Nephron (organoid): Measurements from ENCODE around the gene MSH5.

Experiments
- H3K27ac Mint-ChIP-seq, 3 experiments: 2 replicates each; pipeline ENCODE4 v1.8.0; 2020; ENCODE audit warnings: mixed read lengths in 3 of 3, mild to moderate bottlenecking in 2 of 3, moderate library complexity in 1 of 3
- H3K27me3 Mint-ChIP-seq: 2 replicates; pipeline ENCODE4 v1.8.0; 2021; ENCODE audit warnings: low read depth, mild to moderate bottlenecking, moderate library complexity, mixed read lengths
- H3K36me3 Mint-ChIP-seq: 2 replicates; pipeline ENCODE4 v1.8.0; 2020; ENCODE audit warnings: low read depth, mixed read lengths
- H3K4me1 Mint-ChIP-seq: 2 replicates; pipeline ENCODE4 v1.8.0; 2020; ENCODE audit warnings: mixed read lengths
- H3K4me3 Mint-ChIP-seq, 3 experiments: 2 replicates each; pipeline ENCODE4 v1.8.0; 2020; ENCODE audit warnings: mild to moderate bottlenecking in 3 of 3, mixed read lengths in 3 of 3, moderate library complexity in 2 of 3
- H3K9me3 Mint-ChIP-seq: 2 replicates; pipeline ENCODE4 v1.8.0; 2020; ENCODE audit warnings: mixed read lengths
- CTCF ChIP-seq, 3 experiments: fragments of 200-600 bp; sonication (generic); IDR thresholded peaks; one replicate each; pipeline ENCODE4 v1.5.0; 2021; ENCODE audit warnings: antibody characterized with exemption in 3 of 3; ENCODE audit not compliant: unreplicated experiment in 3 of 3

The MSH5 gene

GRCh38 chr6:31782126-31782855, 42.5 kb downstream of the MSH5 start:
- no peak overlapping the region for H3K4me3 Mint-ChIP-seq
- H3K36me3 Mint-ChIP-seq: peaks cover 33% of the 10 kb centered on the region
- H3K4me1 Mint-ChIP-seq: no peaks in the 10 kb centered on the region
- no peak for TF ChIP-seq CTCF (IDR thresholded peaks at IDR 0.05; ENCODE audit: unreplicated experiment in 3 of 3)
- H3K27me3 Mint-ChIP-seq: no peaks in the 10 kb centered on the region
- no peak overlapping the region for H3K27ac Mint-ChIP-seq
- H3K9me3 Mint-ChIP-seq: no peaks in the 10 kb centered on the region

- Mint-ChIP-seq H3K27me3 (no peaks in the 10 kb centered on the region), H3K36me3 (peaks cover 33% of the 10 kb centered on the region), H3K4me1 (no peaks in the 10 kb centered on the region), H3K9me3 (no peaks in the 10 kb centered on the region), H3K27ac (no peak overlapping the region), H3K4me3 (no peak overlapping the region)
- TF ChIP-seq CTCF (IDR thresholded peaks at IDR 0.05; ENCODE audit: unreplicated experiment in 3 of 3): no peak
Measured at GRCh38 chr6:31784098-31784925, 44.5 kb downstream of the MSH5 start.

GRCh38 chr6:31785475-31785874, 45.7 kb downstream of the MSH5 start:
- H3K36me3 Mint-ChIP-seq: peaks cover 34% of the 10 kb centered on the region
- H3K4me1 Mint-ChIP-seq: peaks cover 1% of the 10 kb centered on the region
- no peak for TF ChIP-seq CTCF (IDR thresholded peaks at IDR 0.05; ENCODE audit: unreplicated experiment in 3 of 3)
- no peak overlapping the region for H3K27ac Mint-ChIP-seq
- no peaks in the 10 kb centered on the region for H3K9me3 Mint-ChIP-seq
- no peaks in the 10 kb centered on the region for H3K27me3 Mint-ChIP-seq
- no peak overlapping the region for H3K4me3 Mint-ChIP-seq

- peaks cover 27% of the 10 kb centered on the region for H3K4me1 Mint-ChIP-seq
- H3K9me3 Mint-ChIP-seq: no peaks in the 10 kb centered on the region
- TF ChIP-seq CTCF (IDR thresholded peaks at IDR 0.05; ENCODE audit: unreplicated experiment in 3 of 3): peak; percentile 60 to 65 (median 63)
- no peaks in the 10 kb centered on the region for H3K27me3 Mint-ChIP-seq
- peak overlapping the region; percentile 68 to 77 (median 69) for H3K4me3 Mint-ChIP-seq
- H3K36me3 Mint-ChIP-seq: peaks cover 28% of the 10 kb centered on the region
- H3K27ac Mint-ChIP-seq: peak overlapping the region; percentile 46 to 82 (median 74)
Measured at GRCh38 chr6:31791324-31792089, 51.7 kb downstream of the MSH5 start.

GRCh38 chr6:31792090-31792374, 52.2 kb downstream of the MSH5 start:
- Mint-ChIP-seq H3K4me3 (peak overlapping the region; percentile 6 to 35 (median 29)), H3K27ac (peak overlapping the region; percentile 46 to 73 (median 61)), H3K9me3 (no peaks in the 10 kb centered on the region), H3K27me3 (no peaks in the 10 kb centered on the region), H3K4me1 (peaks cover 27% of the 10 kb centered on the region), H3K36me3 (peaks cover 24% of the 10 kb centered on the region)
- no peak for TF ChIP-seq CTCF (IDR thresholded peaks at IDR 0.05; ENCODE audit: unreplicated experiment in 3 of 3)
